Neural cell (in vitro differentiated cells): ENCODE measurements around the gene NKG7. TPM values are rescaled to one million over a fixed set of nuclear protein-coding genes. Genes with fewer than 3 reads are reported as not detected.

Source experiments
- H2AFZ ChIP-seq: fragments of 200-600, 300-800 bp; sonication (generic), shearing (Covaris generic); 2 replicates; pipeline ENCODE4 v1.6.0; 2014; ENCODE audit warnings: low read depth, mild to moderate bottlenecking, antibody characterized with exemption, low read length, moderate library complexity
- H3F3A ChIP-seq: fragments of 200-600 bp; shearing (Covaris generic); 2 replicates; pipeline ENCODE4 v1.6.1; 2016; ENCODE audit warnings: mild to moderate bottlenecking, moderate library complexity, mixed read lengths, antibody characterized with exemption, low read length; ENCODE audit not compliant: insufficient read depth, poor library complexity, severe bottlenecking
- H3K27ac ChIP-seq: fragments of 200-600, 300-800 bp; sonication (generic), shearing (Covaris generic); 2 replicates; pipeline ENCODE4 v1.5.1; 2014; ENCODE audit warnings: mild to moderate bottlenecking, low read length, moderate library complexity
- H3K27me3 ChIP-seq: fragments of 300-800, 200-600 bp; sonication (generic), shearing (Covaris generic); 2 replicates; pipeline ENCODE4 v1.6.0; 2014; ENCODE audit warnings: mild to moderate bottlenecking, low read depth, low read length, moderate library complexity; ENCODE audit not compliant: insufficient read depth
- H3K36me3 ChIP-seq: fragments of 300-800, 200-600 bp; sonication (generic), shearing (Covaris generic); 2 replicates; pipeline ENCODE4 v1.5.1; 2014; ENCODE audit warnings: mild to moderate bottlenecking, antibody characterized with exemption, low read length, moderate library complexity; ENCODE audit not compliant: insufficient read depth
- H3K4me2 ChIP-seq: fragments of 300-800, 200-600 bp; sonication (generic), shearing (Covaris generic); 2 replicates; pipeline ENCODE4 v1.6.0; 2014; ENCODE audit warnings: mild to moderate bottlenecking, low read length
- H3K4me3 ChIP-seq: fragments of 300-800, 200-600 bp; sonication (generic), shearing (Covaris generic); 2 replicates; pipeline ENCODE4 v1.5.1; 2014; ENCODE audit warnings: mild to moderate bottlenecking, low read length, moderate library complexity
- H3K79me2 ChIP-seq: fragments of 200-600 bp; shearing (Covaris generic); replicated peaks from 2 replicates; pipeline ENCODE4 v1.6.0; 2014; ENCODE audit warnings: mild to moderate bottlenecking, low read length, moderate library complexity; ENCODE audit not compliant: insufficient read depth
- H3K9ac ChIP-seq: fragments of 300-800, 200-600 bp; sonication (generic), shearing (Covaris generic); 2 replicates; pipeline ENCODE4 v1.6.1; 2016; ENCODE audit warnings: mild to moderate bottlenecking, low read length, mixed read lengths
- H3K9me2 ChIP-seq: fragments of 200-600 bp; shearing (Covaris generic); 2 replicates; pipeline ENCODE4 v1.6.1; 2016; ENCODE audit warnings: mild to moderate bottlenecking, low read length, mixed read lengths; ENCODE audit not compliant: insufficient read depth
- H3K9me3 ChIP-seq: fragments of 200-600, 300-800 bp; sonication (generic), shearing (Covaris generic); 2 replicates; pipeline ENCODE4 v1.6.1; 2016; ENCODE audit warnings: mild to moderate bottlenecking, mixed run types, low read length, moderate library complexity, mixed read lengths
- H4K20me1 ChIP-seq: fragments of 200-600 bp; shearing (Covaris generic); 2 replicates; pipeline ENCODE4 v1.6.1; 2016; ENCODE audit warnings: mild to moderate bottlenecking, mixed run types; ENCODE audit not compliant: insufficient read depth
- CTCF ChIP-seq: fragments of 450-650 bp; IDR thresholded peaks from 2 replicates; pipeline ENCODE4 v1.5.1; 2014; ENCODE audit warnings: antibody characterized with exemption, mild to moderate bottlenecking, moderate library complexity; ENCODE audit not compliant: poor library complexity, severe bottlenecking
- EP300 ChIP-seq: fragments of 450-650 bp; conservative IDR thresholded peaks from 2 replicates; pipeline ENCODE4 v1.6.1; 2014; ENCODE audit warnings: antibody characterized with exemption, mild to moderate bottlenecking, moderate library complexity; ENCODE audit not compliant: poor library complexity, severe bottlenecking
- EZH2 ChIP-seq: fragments of 200-600, 300-800 bp; shearing (Covaris generic), sonication (generic); IDR thresholded peaks from 2 replicates; pipeline ENCODE4 v1.6.1; 2014; ENCODE audit warnings: antibody characterized with exemption, low read length, borderline replicate concordance, mild to moderate bottlenecking; ENCODE audit not compliant: insufficient read depth, poor library complexity, severe bottlenecking
- MXI1 ChIP-seq: fragments of 450-650 bp; conservative IDR thresholded peaks from 2 replicates; pipeline ENCODE4 v1.6.1; 2014; ENCODE audit warnings: antibody characterized with exemption, mild to moderate bottlenecking; ENCODE audit not compliant: poor library complexity, severe bottlenecking
- POLR2AphosphoS5 ChIP-seq: IDR thresholded peaks from 2 replicates; pipeline ENCODE4 v1.6.1; 2012
- RAD21 ChIP-seq: fragments of 450-650 bp; conservative IDR thresholded peaks from 2 replicates; pipeline ENCODE4 v1.6.1; 2014; ENCODE audit warnings: antibody characterized with exemption, mild to moderate bottlenecking, moderate library complexity
- REST ChIP-seq: IDR thresholded peaks from 2 replicates; pipeline ENCODE4 v1.6.1; 2012; ENCODE audit warnings: borderline replicate concordance
- SMC3 ChIP-seq: fragments of 450-650 bp; conservative IDR thresholded peaks from 2 replicates; pipeline ENCODE4 v1.6.1; 2014; ENCODE audit warnings: antibody characterized with exemption, mild to moderate bottlenecking, moderate library complexity; ENCODE audit not compliant: poor library complexity
- TAF1 ChIP-seq: IDR thresholded peaks from 2 replicates; pipeline ENCODE4 v1.6.1; 2012; ENCODE audit warnings: low read depth
- polyA plus RNA-seq: library from polyadenylated mRNA; depleted of rRNA; stranded (reverse); fragments of >200 nt; gene quantifications from 2 replicates; pipeline ENCODE4 v1.2.3, GENCODE V29; 2014

The NKG7 gene
- polyA plus RNA-seq, 1 donor from 2014 or later = not detected

GRCh38 chr19:51356159-51356801 is 16.2 kb downstream of the NKG7 start:
- no peaks in the 10 kb centered on the region for H3K79me2 ChIP-seq
- no peaks in the 10 kb centered on the region for H3K9me2 ChIP-seq

GRCh38 chr19:51354742-51355148 is 17.7 kb downstream of the NKG7 start:
- Histone ChIP-seq H4K20me1 (no peaks in the 10 kb centered on the region), H3K79me2 (no peaks in the 10 kb centered on the region), H3K27ac (peak overlapping the region; percentile 99), H3K4me3 (peak overlapping the region; percentile 64), H3K9me2 (no peaks in the 10 kb centered on the region), H3K4me2 (peak overlapping the region; percentile 82), H3F3A (no peaks in the 10 kb centered on the region), H3K9ac (peak overlapping the region; percentile 80), H2AFZ (peak overlapping the region; percentile 56), H3K9me3 (no peaks in the 10 kb centered on the region), H3K27me3 (no peaks in the 10 kb centered on the region), H3K36me3 (no peaks in the 10 kb centered on the region)
- TF ChIP-seq RAD21 (no peak), SMC3 (no peak), POLR2AphosphoS5 (peak; percentile 91), REST (peak; percentile 65)

More at GRCh38 chr19:51356159-51356801, 16.2 kb downstream of the NKG7 start:
- no peaks in the 10 kb centered on the region for H3K36me3 ChIP-seq
- H3K4me3 ChIP-seq = no peak overlapping the region
- no peak overlapping the region for H3K9ac ChIP-seq
- H3K4me2 ChIP-seq = no peak overlapping the region
- H3K27ac ChIP-seq = no peak overlapping the region
- no peaks in the 10 kb centered on the region for H3K9me3 ChIP-seq
- no peaks in the 10 kb centered on the region for H3K27me3 ChIP-seq
- H3F3A ChIP-seq = no peaks in the 10 kb centered on the region
- H4K20me1 ChIP-seq = no peaks in the 10 kb centered on the region
- no peak overlapping the region for H2AFZ ChIP-seq
- no peak for TF ChIP-seq EP300
- TF ChIP-seq SMC3 = no peak
- no peak for TF ChIP-seq EZH2
- no peak for TF ChIP-seq TAF1
- TF ChIP-seq POLR2AphosphoS5 = no peak

- H2AFZ ChIP-seq = peak overlapping the region; percentile 56
- H3K9me3 ChIP-seq = no peaks in the 10 kb centered on the region
- no peaks in the 10 kb centered on the region for H3K9me2 ChIP-seq
- H3K4me2 ChIP-seq = peak overlapping the region; percentile 82
- H3K9ac ChIP-seq = peak overlapping the region; percentile 80
- TF ChIP-seq TAF1 (no peak), SMC3 (no peak), REST (no peak), POLR2AphosphoS5 (no peak), MXI1 (no peak), EP300 (no peak), RAD21 (no peak), EZH2 (no peak), CTCF (no peak)
- no peaks in the 10 kb centered on the region for H3K36me3 ChIP-seq
- no peaks in the 10 kb centered on the region for H3K27me3 ChIP-seq
- H3K4me3 ChIP-seq = peak overlapping the region; percentile 64
- H3F3A ChIP-seq = no peaks in the 10 kb centered on the region
- no peaks in the 10 kb centered on the region for H4K20me1 ChIP-seq
- no peaks in the 10 kb centered on the region for H3K79me2 ChIP-seq
- peak overlapping the region; percentile 99 for H3K27ac ChIP-seq
These were observed 18.2 kb downstream of the NKG7 start for GRCh38 chr19:51354103-51354741.
